Posterior vena cava (tissue), 2 donors: ENCODE data around the gene GPS2. TPM values are rescaled to one million over a fixed set of nuclear protein-coding genes. Genes with fewer than 3 reads are reported as not detected.

Experiments used
- DNase-seq: peaks from one replicate; pipeline ENCODE4 v3.0.0-alpha.2; 2020; ENCODE audit warnings: low spot score
- intact Hi-C, 2 donors: fragments of 100-400 bp; cut with DNase I; formaldehyde crosslinking; loops; one replicate each; pipeline versions ENCODE4 v1.14.1 to v1.14.2; 2022 to 2023
- total RNA-seq, 2 donors: library from RNA; stranded (reverse); fragmentation: NEBNext Ultra II Directional; extraction: Animal tissue kit (Norgen Biotek cat#: 25700); gene quantifications; one replicate each; pipeline ENCODE4 v1.2.1, GENCODE V29; 2021
- donor health status: DM: yes; HTN: yes; CAD: no.
- donor health status: DM: yes; HTN: yes; CAD: no.

GPS2 gene
- total RNA-seq, 2 donors from 2014 or later = 47.0 to 47.9 TPM

- DNase-seq = no peak
- intact Hi-C loops = no loop called here
Observed at GRCh38 chr17:7325031-7325528, 9.9 kb upstream of the GPS2 start.

- no peak for DNase-seq
- intact Hi-C loops = no loop called here
Observed at GRCh38 chr17:7324438-7324779, 9.2 kb upstream of the GPS2 start.

- intact Hi-C loops = no loop called here
Observed at GRCh38 chr17:7323731-7324437, 8.7 kb upstream of the GPS2 start.

GRCh38 chr17:7322520-7323194, 7.5 kb upstream of the GPS2 start:
- intact Hi-C loops = loop anchor here in 1 of 2 donors (1.0 kb wide), 1 partner anchor 186 kb away; no protein-coding TSS in a partner anchor

More at GRCh38 chr17:7323731-7324437, 8.7 kb upstream of the GPS2 start:
- no peak for DNase-seq

GRCh38 chr17:7321466-7321865, 6.3 kb upstream of the GPS2 start:
- intact Hi-C loops = no loop called here
- no peak for DNase-seq

More at GRCh38 chr17:7322520-7323194, 7.5 kb upstream of the GPS2 start:
- no peak for DNase-seq

- no peak for DNase-seq
- intact Hi-C loops = no loop called here
Observed at GRCh38 chr17:7318121-7318860, 3.1 kb upstream of the GPS2 start.

GRCh38 chr17:7317161-7317803, 2.1 kb upstream of the GPS2 start:
- DNase-seq = no peak
- intact Hi-C loops = no loop called here

GRCh38 chr17:7315570-7316235, 543 bp upstream of the GPS2 start:
- intact Hi-C loops = no loop called here
- DNase-seq = no peak

GRCh38 chr17:7313890-7314718, 1.1 kb downstream of the GPS2 start:
- DNase-seq = no peak
- intact Hi-C loops = no loop called here

GRCh38 chr17:7313088-7313889, 1.9 kb downstream of the GPS2 start:
- no peak for DNase-seq
- intact Hi-C loops = no loop called here

GRCh38 chr17:7312432-7313087, 2.6 kb downstream of the GPS2 start:
- intact Hi-C loops = no loop called here
- no peak for DNase-seq

GRCh38 chr17:7311110-7311705, 4.0 kb downstream of the GPS2 start:
- DNase-seq = no peak
- intact Hi-C loops = no loop called here

- no peak for DNase-seq
- intact Hi-C loops = no loop called here
Observed at GRCh38 chr17:7309628-7310027, 5.5 kb downstream of the GPS2 start.

- intact Hi-C loops = no loop called here
Observed at GRCh38 chr17:7308625-7309433, 6.3 kb downstream of the GPS2 start.

GRCh38 chr17:7307686-7308624, 7.2 kb downstream of the GPS2 start:
- peak; percentile 92 for DNase-seq
- intact Hi-C loops = no loop called here

More at GRCh38 chr17:7308625-7309433, 6.3 kb downstream of the GPS2 start:
- DNase-seq = no peak
